Measurements from ENCODE around the gene RUNX2.

GRCh38 chr6:45609141-45609638 lies 281.1 kb downstream of the RUNX2 start:
- TF ChIP-seq POLR2AphosphoS5 (IDR thresholded peaks at IDR 0.05; ENCODE audit: low read depth, low read length) (no peak), TAF1 (IDR thresholded peaks at IDR 0.05; ENCODE audit: borderline replicate concordance, low read depth, low read length) (no peak), POLR2A (IDR thresholded peaks at IDR 0.05; ENCODE audit: low read depth, low read length) (no peak)
